A673 (cell line): Measurements from ENCODE around the gene ARHGEF4.
"Not testable (repeated sequence)": the region's sequence is repeated elsewhere in the genome, so short reads cannot be mapped to it uniquely, and the experiment has no call there.

Source experiments
- EZH2 ChIP-seq: fragments of 200-600 bp; sonication (generic); IDR thresholded peaks from 2 replicates; pipeline ENCODE4 v1.6.1; 2017; ENCODE audit warnings: borderline replicate concordance, low read depth, mild to moderate bottlenecking, mixed read lengths, antibody characterized with exemption, low read length; ENCODE audit not compliant: poor library complexity, severe bottlenecking
- TF ChIP-seq, protein P1 (sequence below): fragments of 300-800, 200-600 bp; sonication (generic); conservative IDR thresholded peaks from 2 replicates; pipeline ENCODE4 v1.5.1; 2017; ENCODE audit warnings: low read depth, mild to moderate bottlenecking, antibody characterized with exemption, low read length, moderate library complexity, mixed read lengths

GRCh38 chr2:130901626-130902025, 64.9 kb downstream of the ARHGEF4 start:
- TF ChIP-seq, protein P1, sequence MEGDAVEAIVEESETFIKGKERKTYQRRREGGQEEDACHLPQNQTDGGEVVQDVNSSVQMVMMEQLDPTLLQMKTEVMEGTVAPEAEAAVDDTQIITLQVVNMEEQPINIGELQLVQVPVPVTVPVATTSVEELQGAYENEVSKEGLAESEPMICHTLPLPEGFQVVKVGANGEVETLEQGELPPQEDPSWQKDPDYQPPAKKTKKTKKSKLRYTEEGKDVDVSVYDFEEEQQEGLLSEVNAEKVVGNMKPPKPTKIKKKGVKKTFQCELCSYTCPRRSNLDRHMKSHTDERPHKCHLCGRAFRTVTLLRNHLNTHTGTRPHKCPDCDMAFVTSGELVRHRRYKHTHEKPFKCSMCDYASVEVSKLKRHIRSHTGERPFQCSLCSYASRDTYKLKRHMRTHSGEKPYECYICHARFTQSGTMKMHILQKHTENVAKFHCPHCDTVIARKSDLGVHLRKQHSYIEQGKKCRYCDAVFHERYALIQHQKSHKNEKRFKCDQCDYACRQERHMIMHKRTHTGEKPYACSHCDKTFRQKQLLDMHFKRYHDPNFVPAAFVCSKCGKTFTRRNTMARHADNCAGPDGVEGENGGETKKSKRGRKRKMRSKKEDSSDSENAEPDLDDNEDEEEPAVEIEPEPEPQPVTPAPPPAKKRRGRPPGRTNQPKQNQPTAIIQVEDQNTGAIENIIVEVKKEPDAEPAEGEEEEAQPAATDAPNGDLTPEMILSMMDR, result not testable (repeated sequence)
- not testable (repeated sequence) for TF ChIP-seq EZH2
